Fibroblast of skin of abdomen (primary cell): ENCODE results near the gene TUBA4B. TPM values are rescaled to one million over a fixed set of nuclear protein-coding genes. Genes with fewer than 3 reads are reported as not detected.

Source experiments
- DNase-seq: peaks from one replicate; pipeline ENCODE4 v3.0.0-alpha.2; 2013
- polyA plus RNA-seq, 2 experiments: library from polyadenylated mRNA; unstranded; fragments of 120-200 nt; gene quantifications; one replicate each; pipeline ENCODE4 v1.2.1, GENCODE V29; 2013; ENCODE audit not compliant: insufficient read length in 2 of 2

Gene TUBA4B
- polyA plus RNA-seq (2013, experiment 1 of 2; ENCODE audit: insufficient read length): not detected
- polyA plus RNA-seq (2013, experiment 2 of 2; ENCODE audit: insufficient read length): 0.14 TPM

GRCh38 chr2:219252900-219253752 is at the start of gene TUBA4B:
Gene TUBA4B (plus strand): TSS chr2:219253243. CDS start chr2:219253408, 165 bp downstream.
- DNase-seq: peak; percentile 24

DNA sequence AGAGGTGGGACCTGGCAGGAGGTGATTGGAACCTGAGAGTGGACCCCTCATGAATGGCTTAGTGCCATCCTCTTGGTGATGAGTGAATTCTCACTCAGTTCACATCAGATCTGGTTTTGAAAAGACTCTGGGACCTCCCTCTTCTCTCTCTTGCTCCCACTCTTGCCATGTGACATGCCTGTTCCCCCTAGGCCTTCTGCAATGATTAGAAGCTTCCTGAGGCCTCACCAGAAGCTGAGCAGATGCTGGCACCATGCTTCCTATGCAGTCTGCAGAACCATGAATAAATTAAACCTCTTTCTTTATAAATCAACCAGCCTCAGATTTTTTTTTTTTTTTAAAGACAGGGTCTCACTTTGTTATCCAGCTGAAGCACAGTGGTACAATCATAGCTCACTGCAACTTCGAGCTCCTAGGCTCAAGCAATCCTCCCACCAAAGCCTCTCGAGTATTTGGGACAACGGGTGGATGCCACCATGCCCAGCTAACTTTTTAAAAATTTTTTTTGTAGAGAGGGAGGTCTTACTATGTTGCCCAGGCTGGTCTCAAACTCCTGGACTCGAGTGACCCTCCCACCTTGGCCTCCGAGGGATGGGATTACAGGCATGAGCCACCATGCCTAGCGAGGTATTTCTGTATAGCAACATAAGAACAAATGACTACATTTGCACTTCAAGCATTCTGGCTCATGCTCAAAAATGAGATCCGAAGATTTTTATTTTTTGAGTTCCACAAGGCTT is 48.4 kb upstream of the TUBA4B start:
- no peak for DNase-seq

DNA sequence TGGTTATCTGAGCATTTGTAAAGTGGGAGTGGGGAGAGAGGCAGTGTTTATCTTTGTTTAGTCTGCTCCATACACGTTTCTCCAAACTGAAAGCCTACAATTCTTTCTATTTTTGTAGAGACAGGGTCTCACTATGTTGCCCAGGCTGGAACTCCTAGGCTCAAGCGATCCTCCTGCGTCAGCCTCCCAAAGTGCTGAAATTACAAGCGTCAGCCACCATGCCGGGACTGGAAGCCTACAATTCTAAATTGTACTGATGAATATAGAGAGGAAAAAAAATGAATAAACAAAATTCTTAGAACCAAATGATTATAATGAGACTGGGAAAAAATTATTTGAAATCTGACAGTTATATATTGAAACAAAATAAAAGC is 47.9 kb upstream of the TUBA4B start:
- DNase-seq: no peak

DNA sequence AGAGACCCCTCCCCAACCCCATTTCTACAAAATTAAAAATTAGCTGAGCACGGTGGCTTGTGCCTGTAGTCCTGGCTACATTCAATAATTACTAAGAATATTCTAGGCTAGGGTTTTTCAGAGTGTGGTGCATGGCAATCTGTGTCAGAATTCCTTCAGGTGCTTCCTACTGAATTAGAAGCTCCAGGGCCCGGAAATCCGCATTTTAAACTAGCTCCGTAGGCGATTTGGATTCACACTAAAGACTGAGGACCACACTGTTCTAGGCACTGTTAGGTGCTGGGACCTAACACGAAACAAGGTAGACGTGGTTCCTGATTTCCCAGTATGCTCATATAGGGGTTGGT is 47.1 kb upstream of the TUBA4B start:
- DNase-seq: no peak

- peak; percentile 94 for DNase-seq
These were observed 46.5 kb upstream of the TUBA4B start, which contains the start of gene ZFAND2B for GRCh38 chr2:219206328-219207133. Gene ZFAND2B (plus strand): TSS chr2:219206782. CDS start chr2:219206988, 206 bp downstream.

- DNase-seq: no peak
These were observed 45.7 kb upstream of the TUBA4B start for GRCh38 chr2:219207134-219207883.

DNA sequence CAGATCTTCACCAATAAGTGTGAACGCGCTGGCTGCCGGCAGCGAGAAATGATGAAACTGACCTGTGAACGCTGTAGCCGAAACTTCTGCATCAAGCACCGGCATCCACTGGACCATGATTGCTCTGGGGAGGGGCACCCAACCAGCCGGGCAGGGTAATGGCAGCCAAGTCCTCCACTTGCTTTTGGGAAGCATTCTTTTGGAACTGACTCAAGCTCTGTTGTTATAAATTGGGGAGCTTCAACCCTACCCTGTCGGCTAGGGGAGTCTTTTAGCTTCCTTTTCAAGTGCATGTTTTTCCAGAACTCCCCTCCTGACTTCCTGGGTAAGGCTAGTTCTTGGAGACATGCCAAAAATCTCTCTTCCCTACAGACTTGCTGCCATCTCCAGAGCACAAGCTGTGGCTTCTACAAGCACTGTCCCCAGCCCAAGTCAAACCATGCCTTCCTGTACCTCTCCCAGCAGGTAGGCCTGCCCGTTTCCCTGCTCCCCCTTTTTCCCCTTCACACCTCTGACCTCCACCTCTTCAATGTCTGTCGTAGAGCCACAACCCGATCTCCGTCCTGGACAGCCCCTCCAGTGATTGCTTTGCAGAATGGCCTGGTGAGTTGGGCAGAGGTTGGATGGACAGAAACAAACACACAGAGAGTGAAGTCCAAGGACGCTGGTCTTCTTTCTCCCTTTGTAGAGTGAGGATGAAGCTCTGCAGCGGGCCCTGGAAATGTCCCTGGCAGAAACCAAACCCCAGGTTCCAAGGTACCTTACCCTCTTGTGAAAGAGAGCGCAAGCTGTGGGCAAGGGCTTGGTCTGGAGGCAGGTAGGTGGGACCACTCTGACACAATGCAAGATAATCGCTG is 44.9 kb upstream of the TUBA4B start:
- DNase-seq: peak; percentile 29

DNA sequence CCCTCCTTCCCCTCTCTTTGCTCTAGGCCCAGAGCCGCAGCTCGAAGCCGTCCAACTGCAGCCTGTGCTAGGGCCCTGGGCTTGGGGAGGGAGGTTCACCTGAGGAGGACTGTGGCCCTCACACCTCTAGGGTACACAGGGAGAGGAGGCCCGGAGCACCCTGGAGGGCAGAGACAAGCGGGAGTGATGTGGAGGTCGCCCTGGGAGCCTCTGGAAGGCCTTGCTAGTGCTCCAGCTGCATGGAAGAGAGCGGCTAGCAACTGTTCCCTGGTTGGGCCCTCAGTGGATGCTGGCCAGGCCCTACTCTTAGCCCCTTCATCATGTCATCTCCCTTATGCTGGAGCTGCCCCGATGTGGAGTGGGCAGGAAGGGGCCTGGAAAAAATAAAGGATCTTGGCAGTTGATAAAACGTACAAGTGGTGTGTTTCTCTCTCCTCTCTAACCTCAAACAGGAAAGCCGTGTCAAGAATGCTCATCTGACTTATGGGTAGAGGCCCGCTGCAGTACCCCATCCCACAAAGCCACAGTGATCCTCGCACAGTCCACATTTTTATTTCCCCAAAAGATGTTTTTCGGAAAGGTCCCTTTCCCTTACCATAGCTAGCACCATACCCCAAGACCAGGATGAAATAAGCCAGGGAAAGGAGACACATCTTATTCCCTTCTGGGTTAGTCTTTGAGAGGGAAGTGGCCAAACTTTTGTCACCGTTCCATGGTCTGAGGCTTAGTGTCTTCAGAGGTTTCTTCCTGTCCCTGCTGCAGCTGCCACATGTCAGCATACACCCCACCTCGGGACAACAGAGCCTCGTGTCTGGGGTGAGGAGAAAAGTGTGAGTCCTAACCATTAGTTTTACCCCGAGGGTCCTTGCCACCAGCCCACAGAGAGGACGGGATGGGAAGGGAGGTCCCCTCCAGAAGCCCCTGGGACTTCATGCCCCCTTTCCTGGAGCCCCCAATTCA is 43.5 kb upstream of the TUBA4B start:
- DNase-seq: no peak

DNA sequence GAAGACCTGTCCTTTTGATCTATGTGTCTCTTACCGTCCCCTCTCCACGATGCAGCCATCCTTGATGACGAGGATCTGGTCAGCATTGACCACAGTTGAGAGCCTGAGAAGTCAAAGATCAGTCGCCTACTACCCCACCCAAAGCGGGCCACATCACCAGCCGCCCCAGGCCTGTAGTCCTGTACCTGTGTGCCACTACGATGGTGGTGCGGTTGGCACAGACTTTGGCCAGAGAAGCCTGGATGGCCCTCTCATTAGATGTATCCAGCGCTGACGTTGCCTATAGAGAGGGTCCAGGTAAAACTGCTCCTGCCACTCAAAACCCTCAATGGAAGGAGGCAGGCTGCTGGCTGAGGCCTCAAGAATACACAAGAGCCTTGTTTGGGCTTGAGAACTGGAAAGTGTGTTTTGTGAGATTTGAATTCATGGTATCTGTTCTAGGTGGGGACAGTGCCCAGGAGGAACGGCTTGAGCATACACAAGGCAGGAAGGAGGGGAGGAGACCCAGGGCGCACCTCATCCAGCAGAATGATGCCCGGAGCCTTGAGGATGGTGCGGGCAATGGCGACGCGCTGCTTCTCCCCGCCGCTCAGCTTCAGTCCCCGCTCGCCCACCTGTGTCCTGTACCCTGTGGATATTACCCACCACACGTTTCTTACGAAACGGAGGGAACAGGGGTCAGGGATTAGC is 42.7 kb upstream of the TUBA4B start:
- no peak for DNase-seq

GRCh38 chr2:219210886-219211362 is 42.1 kb upstream of the TUBA4B start:
- no peak for DNase-seq

- DNase-seq: no peak
These were observed 40.0 kb upstream of the TUBA4B start for GRCh38 chr2:219213026-219213415.

- no peak for DNase-seq
These were observed 39.5 kb upstream of the TUBA4B start for GRCh38 chr2:219213486-219214071.

DNA sequence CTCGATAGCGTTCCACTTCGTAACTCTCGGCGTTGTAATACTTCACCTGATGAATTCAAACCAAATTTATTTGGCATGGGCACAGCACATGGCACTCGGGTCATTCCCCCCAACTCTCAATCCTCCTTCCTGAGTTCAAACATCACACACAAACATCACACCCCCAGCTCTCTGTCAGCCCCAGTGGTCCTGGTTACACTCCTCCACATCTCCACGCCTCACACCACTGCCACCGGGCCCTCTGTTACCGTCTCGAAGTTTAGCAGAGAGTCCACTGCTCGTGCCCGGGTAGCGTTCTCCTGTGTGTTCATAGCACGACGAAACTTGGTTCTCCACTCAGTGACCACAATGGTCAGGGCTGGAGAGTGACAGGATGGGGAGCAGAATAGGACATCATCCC is 38.9 kb upstream of the TUBA4B start:
- no peak for DNase-seq

DNA sequence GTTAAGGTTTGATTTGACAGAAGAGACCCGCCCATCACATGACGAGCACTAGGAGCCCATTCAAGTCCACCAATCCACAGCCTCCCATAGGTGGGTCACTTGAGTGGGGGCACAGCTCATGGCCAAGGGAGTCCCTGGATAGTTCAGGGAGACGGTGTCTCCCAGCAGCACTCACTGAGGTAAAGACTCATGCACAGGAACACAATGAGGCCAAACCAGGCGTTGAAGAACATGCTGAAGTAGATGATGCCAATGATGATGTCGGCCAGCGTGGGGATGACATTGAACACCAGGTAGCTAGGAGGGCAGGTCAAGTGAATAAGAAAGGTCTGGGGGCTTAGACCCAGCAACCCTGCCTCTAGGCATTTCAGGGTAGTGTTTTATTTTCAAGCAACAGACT is 38.3 kb upstream of the TUBA4B start:
- DNase-seq: no peak

GRCh38 chr2:219215871-219216534 is 37.0 kb upstream of the TUBA4B start:
- no peak for DNase-seq

- DNase-seq: no peak
These were observed 36.5 kb upstream of the TUBA4B start for GRCh38 chr2:219216535-219216915.

DNA sequence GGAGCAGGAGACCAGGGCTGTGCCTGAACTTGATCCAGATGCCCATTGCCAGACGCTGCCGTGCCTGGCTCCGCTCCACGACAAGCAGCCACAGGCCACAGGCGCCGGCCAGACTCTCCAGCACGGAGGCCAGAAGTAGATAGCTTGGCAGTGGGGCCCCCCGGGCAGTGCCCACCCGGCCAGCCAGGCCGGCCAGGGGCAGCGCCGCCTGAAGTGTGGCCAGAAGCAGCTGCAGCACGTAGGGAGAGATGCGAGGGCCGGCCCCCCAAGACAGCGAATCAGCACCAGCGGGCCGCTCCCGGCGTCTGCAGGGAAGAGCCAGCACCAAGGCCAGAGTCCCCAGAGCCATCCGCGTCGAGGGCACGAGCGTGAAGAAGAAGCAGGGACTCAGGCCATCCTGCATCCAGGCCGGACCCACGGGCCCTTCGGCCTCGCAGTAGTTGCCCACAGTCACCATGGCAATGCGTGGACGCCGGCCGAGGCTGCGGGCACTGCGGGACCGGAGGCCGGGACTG is 34.8 kb upstream of the TUBA4B start:
- DNase-seq: peak; percentile 71
